Epithelial cell of alveolus of lung (primary cell): Measurements from ENCODE around the gene PTGES3. TPM values are rescaled to one million over a fixed set of nuclear protein-coding genes. Genes with fewer than 3 reads are reported as not detected.

Experiments used
- total RNA-seq: library from RNA; depleted of rRNA; stranded (reverse); fragments of >200 nt; gene quantifications from 2 replicates; pipeline ENCODE4 v1.2.1, GENCODE V29; 2015

PTGES3 gene, protein sequence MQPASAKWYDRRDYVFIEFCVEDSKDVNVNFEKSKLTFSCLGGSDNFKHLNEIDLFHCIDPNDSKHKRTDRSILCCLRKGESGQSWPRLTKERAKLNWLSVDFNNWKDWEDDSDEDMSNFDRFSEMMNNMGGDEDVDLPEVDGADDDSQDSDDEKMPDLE
- total RNA-seq, result 97.6 and 113 TPM in 2 replicates

DNA sequence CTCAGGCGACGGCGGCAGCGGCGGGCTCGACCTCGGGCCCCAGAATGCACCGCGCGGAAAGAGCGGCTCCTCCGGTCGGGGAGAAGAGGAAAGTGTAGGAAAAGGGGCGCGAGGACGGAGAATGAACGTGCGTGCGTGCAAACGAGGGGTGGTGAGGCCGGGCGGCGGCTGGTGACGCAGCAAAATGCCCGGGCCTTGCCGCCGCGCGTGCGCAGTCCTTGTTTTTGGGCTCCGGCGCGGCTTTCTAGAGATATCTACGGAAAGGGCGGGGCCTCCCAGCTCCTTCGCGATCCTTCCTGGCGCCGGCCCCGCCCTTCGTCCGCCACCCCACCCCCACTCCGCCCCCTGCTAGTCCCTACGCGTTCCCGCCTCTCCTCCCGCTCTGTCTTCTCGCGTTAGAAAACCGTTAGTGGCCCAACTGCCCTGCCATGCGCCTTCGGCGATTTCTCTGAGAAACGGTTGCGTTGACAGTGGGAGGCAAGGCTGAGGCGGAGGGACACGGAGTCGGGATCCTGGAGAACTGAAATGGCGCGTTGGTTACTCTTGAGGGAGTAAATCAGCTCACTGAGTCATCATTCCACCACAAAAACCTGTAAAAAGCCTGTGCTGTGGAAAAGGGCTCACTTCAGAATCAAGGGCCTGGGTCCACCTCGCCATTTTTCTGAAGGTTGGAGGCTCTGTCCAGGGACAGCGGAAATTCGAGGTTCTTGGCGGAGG is at the start of gene PTGES3:
Gene PTGES3 (minus strand): TSS at position 156 of the 717 bp plus-strand sequence. CDS start 285 bp downstream, outside the sequence.

DNA sequence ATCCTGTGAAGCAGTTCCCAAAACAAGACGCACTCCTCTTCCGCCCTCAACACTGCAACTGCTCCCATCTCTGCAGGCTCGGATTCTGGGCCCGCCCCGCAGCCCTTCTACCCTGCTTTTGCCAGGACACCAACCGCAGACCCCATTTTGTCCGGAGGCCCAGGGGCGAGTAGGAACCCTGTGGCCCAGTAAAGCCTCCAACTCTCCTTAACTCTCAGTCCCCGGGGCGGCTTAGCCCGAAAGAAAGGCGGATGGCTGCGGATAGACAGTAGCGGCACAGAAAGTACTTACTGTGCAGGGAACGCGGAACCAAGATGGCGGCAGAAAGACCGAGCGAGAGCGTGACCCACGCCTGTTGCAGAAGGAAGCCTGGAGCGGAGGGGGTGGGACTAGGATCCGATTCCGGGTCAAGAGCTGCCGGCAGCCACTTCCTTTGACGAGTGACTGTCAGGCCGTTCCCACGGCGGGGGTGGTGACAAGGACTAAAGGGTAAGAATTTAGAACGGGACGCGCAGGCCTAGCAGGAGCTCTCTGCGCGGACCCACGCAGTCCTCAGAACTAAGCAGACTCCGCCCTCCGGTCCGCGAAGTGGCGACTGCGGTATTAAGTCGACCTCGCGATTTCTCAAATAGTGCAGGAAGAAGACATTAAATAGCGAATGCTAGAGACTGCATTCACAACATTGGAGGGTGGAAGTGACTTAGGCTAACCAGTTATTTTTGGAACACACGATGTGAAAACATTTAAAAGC is 37.1 kb upstream of the PTGES3 start, which contains the start of gene NACA:
Gene NACA (minus strand): TSS at position 328 of the 751 bp plus-strand sequence. CDS start 778 bp downstream, outside the sequence.

DNA sequence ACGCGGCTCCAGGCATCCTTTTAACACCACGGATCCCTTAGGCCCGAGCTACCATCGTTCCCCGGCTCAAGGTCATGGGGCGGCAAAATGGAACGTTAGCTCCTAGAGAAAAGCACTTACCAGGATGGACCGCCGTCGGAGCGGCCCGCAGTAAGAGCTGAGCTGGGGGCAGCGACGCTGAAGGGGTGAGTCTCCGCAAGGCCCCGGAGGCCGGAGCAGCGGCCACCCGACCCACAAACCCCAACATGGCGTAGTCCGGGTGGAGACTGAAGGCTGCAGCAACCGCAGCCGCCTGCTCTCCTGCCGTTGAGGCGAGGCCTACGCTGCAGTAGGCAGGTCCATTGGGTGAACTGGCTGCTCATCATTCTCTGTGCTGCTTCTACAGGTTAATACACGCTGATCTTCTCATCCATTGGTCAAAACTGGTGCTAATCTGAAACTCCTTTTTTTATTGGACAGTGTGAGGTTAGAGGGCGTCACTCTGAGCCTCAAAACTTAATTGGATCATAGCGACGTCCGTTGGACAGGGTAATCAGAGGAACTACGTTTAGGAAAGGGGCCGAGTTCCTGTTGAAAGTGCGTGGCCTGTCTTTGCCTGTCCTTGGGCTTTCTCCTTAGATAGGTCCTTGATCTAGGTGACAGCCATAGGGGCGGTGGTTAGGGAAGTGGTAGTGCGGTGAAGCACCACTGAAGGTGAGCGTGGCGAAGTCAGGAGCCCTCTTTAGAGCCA is 42.2 kb downstream of the PTGES3 start, which contains the start of gene ATP5F1B:
Gene ATP5F1B (minus strand): TSS at position 268 of the 730 bp plus-strand sequence. CDS start 21 bp downstream, at position 247.

DNA sequence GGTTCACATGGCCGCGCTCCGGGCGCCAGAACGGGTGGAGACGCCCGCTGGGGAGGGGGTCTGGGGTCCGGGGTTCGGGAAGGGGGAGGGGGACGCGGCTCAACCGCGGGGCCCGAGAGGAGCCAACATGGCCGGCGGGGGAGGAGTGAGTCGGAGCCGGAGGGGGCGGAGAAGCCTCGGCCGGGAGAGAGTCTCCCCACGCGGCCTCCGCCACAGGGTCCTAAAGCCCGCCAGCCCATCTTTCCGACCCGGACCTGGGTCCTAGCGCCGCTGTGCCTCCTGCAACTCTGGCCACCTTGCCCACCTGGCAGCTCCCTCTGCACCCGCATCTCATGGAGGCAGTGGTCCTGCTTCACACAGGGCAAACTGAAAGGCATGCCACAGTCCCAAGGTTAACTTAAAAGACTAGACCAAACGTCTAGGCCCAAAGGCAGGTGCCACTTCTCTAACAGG is 57.9 kb downstream of the PTGES3 start, which contains the start of gene BAZ2A:
Gene BAZ2A (minus strand): TSS at position 147 of the 453 bp plus-strand sequence. CDS start 12,796 bp downstream, outside the sequence.

Other genes with a start within 250 kb of the PTGES3 start
- gene TIMELESS, start 238.9 kb downstream of the PTGES3 start, total RNA-seq, result 7.9 and 14.1 TPM in 2 replicates
- not detected in 2 replicates for gene MIP, start 233.6 kb downstream of the PTGES3 start, total RNA-seq
- gene SPRYD4, start 219.7 kb downstream of the PTGES3 start, total RNA-seq, result 1.0 and 1.2 TPM in 2 replicates
- gene GLS2, start 200.1 kb downstream of the PTGES3 start, total RNA-seq, result 0.13 TPM in 1 of 2 replicates, not detected in the other
- 25.3 and 26.5 TPM in 2 replicates for gene RBMS2, start 166.5 kb downstream of the PTGES3 start, total RNA-seq
- 29.7 and 43.0 TPM in 2 replicates for gene BAZ2A, start 58.0 kb downstream of the PTGES3 start, total RNA-seq
- 452 and 486 TPM in 2 replicates for gene ATP5F1B, start 42.3 kb downstream of the PTGES3 start, total RNA-seq
- 1,164 and 2,115 TPM in 2 replicates for gene NACA, start 37.0 kb upstream of the PTGES3 start, total RNA-seq
- 8.8 and 13.6 TPM in 2 replicates for gene PRIM1, start 64.0 kb upstream of the PTGES3 start, total RNA-seq
- 0.65 and 2.4 TPM in 2 replicates for gene HSD17B6, start 75.0 kb upstream of the PTGES3 start, total RNA-seq
- 0.08 TPM in 1 of 2 replicates, not detected in the other for gene SDR9C7, start 246.1 kb upstream of the PTGES3 start, total RNA-seq